D721Med (cell line): ENCODE results near the gene TMEM74B.

Experiments
- DNase-seq: peaks from one replicate; pipeline ENCODE4 v3.0.0; 2011; ENCODE audit warnings: low spot score; ENCODE audit not compliant: insufficient read length
- FAIRE-seq: peaks from 2 replicates; lab custom pipeline; 2011; peaks lifted over from hg19 to GRCh38; lab: Jason Lieb, UNC
- CTCF ChIP-seq: IDR thresholded peaks from 2 replicates; pipeline ENCODE4 v1.5.1; 2012; ENCODE audit warnings: mild to moderate bottlenecking, control low read depth; ENCODE audit not compliant: insufficient read depth; ENCODE audit errors: missing control alignments

Gene TMEM74B

DNA sequence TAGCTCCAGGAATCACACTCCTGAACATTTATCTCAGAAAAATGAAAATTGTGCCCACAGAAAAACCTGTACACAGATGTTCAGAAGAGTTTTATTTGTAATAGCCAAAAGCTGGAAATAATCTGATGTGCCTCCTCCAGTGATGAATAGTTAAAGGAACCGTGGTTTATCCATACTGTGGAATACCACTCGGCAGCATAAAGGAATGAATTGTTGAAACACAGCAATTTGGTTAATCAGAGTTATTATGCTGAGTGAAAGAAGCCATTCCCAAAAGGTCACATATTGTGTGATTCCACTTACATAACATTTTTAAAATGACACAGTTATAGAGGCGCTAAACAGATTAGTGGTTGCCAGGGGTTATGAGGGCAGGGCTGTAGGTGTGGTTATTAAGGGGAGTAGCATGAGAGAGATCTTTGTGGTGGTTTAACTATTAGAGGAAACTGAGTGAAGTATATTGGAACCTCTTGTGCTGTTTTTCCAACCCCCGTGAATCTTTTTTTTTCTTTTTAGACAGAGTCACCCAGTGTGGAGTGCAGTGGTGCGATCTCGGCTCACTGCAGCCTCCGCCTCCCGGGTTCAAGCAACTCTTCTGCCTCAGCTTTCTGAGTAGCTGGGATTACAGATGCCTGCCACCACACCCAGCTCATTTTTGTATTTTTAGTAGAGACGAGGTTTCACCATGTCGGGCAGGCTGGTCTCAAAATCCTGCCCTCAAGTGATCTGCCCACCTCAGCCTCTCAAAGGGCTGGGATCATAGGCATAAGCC, 40.2 kb downstream of the TMEM74B start:
- FAIRE-seq (no peak), DNase-seq (no peak)
- TF ChIP-seq CTCF = no peak

DNA sequence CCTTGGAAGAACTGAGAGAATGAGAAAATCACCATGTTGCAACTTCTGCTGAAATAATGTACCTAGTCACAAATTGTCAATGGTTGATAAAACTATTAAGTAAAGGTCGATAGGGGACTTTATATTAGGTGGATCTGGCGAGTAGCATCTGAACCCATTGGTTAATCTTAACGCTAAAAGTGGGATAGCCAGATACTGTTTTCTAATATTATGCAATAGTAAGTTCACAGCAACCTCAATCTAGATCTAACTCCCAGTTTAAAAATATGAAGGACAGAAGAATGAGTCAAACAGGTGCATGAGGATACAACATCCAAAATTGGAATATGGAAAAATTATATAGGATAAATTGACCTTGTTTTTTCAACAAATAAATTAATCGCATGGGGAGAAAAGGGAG, 47.5 kb downstream of the TMEM74B start:
- no peak for DNase-seq
- FAIRE-seq = no peak
- TF ChIP-seq CTCF = no peak

DNA sequence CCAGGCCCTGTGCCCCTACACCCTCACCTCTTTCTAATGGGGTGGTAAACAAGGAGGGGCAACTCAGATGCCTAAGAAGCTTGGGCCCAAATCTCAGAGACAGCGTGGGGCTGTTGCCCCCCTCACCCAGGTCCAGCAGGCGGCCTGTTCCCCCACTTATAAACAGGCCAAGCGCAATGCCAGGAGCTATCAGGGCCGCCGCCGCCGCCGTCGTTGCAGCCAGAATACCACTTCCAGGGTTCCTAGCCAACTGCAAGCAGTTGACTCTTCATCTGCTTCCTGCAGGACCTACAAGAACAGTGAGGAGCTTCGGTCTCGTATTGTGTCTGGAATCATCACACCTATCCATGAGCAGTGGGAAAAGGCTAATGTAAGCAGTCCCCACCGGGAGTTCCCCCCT, 49.9 kb downstream of the TMEM74B start:
- FAIRE-seq (no peak), DNase-seq (no peak)
- TF ChIP-seq CTCF = no peak

- FAIRE-seq = no peak
- TF ChIP-seq CTCF = no peak
Observed at GRCh38 chr20:1134355-1134754, 50.4 kb downstream of the TMEM74B start.

DNA sequence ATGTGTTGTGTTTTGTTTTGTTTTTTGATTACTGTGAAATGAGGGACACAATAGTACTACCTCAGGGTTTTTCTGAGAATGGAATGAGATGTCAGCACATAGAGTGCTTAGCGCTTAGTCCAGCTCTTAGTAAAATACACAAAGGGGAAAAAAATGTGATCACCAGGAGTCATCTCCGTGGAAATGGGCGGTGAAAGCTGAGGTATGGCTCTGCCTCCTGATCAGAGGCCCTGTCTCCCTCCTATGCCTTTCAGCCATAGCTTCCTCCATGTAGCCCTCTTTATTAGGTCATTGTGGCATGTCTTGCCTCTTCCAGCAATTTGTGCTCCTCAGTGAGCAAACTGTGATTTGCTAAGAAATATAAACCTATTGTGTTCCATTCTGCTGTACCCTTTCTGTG, 53.4 kb downstream of the TMEM74B start:
- TF ChIP-seq CTCF = no peak
- no peak for DNase-seq
- no peak for FAIRE-seq

More at GRCh38 chr20:1134355-1134754, 50.4 kb downstream of the TMEM74B start:
- no peak for DNase-seq

DNA sequence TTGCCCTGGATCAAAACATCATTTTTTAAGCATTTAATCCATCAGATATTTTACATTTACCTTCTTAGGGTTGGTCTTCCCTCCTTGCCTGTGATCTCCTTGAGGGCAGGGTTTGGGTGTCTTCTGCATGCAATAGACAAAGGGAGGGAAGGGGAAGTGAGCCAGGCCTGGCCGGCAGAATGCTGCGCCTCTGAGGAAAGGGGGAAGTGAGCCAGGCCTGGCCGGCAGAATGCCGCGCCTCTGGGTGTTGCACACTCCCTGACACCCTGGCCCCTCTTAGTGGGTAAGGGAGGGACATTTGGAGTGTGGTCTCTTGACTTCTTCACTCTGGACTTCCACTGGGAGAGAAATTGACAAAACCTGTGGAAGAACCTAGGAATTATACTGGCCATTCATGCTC, 53.9 kb downstream of the TMEM74B start:
- no peak for FAIRE-seq
- TF ChIP-seq CTCF = no peak
- no peak for DNase-seq
